Loucy (cell line): ENCODE results near the gene DACH1.
A peak's percentile ranks its signal among the peaks of the same experiment; 100 is the strongest.

Experiments
- H2AFZ ChIP-seq: fragments of 200-600 bp; sonication (generic); 2 replicates; pipeline ENCODE4 v1.6.0; 2016; ENCODE audit warnings: antibody characterized with exemption, mild to moderate bottlenecking, low read length, moderate library complexity
- H3F3A ChIP-seq: fragments of 200-600 bp; 2 replicates; pipeline ENCODE4 v1.6.0; 2016; ENCODE audit warnings: antibody characterized with exemption, low read depth, mild to moderate bottlenecking
- H3K27me3 ChIP-seq: fragments of 200-600 bp; sonication (generic); 2 replicates; pipeline ENCODE4 v1.6.1; 2014; ENCODE audit warnings: low read length, mild to moderate bottlenecking; ENCODE audit not compliant: insufficient read depth, poor library complexity, severe bottlenecking
- H3K36me3 ChIP-seq: fragments of 200-600 bp; sonication (generic); 2 replicates; pipeline ENCODE4 v1.6.1; 2016; ENCODE audit warnings: low read length; ENCODE audit not compliant: insufficient read depth
- H3K4me1 ChIP-seq: fragments of 200-600 bp; sonication (generic); 2 replicates; pipeline ENCODE4 v1.5.1; 2014; ENCODE audit warnings: low read length, mild to moderate bottlenecking; ENCODE audit not compliant: insufficient read depth, poor library complexity, severe bottlenecking
- H3K4me2 ChIP-seq: fragments of 200-600 bp; sonication (generic); 2 replicates; pipeline ENCODE4 v1.6.0; 2014; ENCODE audit warnings: antibody characterized with exemption, low read length, low read depth, mild to moderate bottlenecking; ENCODE audit not compliant: poor library complexity, severe bottlenecking
- H3K4me3 ChIP-seq: fragments of 200-600 bp; sonication (generic); 2 replicates; pipeline ENCODE4 v1.5.1; 2014; ENCODE audit warnings: low read length, mild to moderate bottlenecking, mixed read lengths; ENCODE audit not compliant: poor library complexity, severe bottlenecking
- H3K79me2 ChIP-seq: fragments of 200-600 bp; sonication (generic); 2 replicates; pipeline ENCODE4 v1.6.1; 2014; ENCODE audit warnings: low read length; ENCODE audit not compliant: insufficient read depth
- H3K9ac ChIP-seq: fragments of 200-600 bp; sonication (generic); 2 replicates; pipeline ENCODE4 v1.6.0; 2014; ENCODE audit warnings: mild to moderate bottlenecking, low read depth, low read length, moderate library complexity; ENCODE audit not compliant: poor library complexity, severe bottlenecking
- H3K9me2 ChIP-seq: fragments of 200-600 bp; sonication (generic); replicated peaks from 2 replicates; pipeline ENCODE4 v1.6.1; 2016; ENCODE audit warnings: low read depth, low read length, mixed read lengths
- H3K9me3 ChIP-seq: fragments of 200-600 bp; sonication (generic); 2 replicates; pipeline ENCODE4 v1.6.1; 2014; ENCODE audit warnings: mild to moderate bottlenecking, antibody characterized with exemption, low read length, low read depth; ENCODE audit not compliant: insufficient read depth
- H4K20me1 ChIP-seq: fragments of 200-600 bp; sonication (generic); 2 replicates; pipeline ENCODE4 v1.6.0; 2014; ENCODE audit warnings: antibody characterized with exemption, low read length, mild to moderate bottlenecking; ENCODE audit not compliant: insufficient read depth, poor library complexity, severe bottlenecking
- EZH2phosphoT487 ChIP-seq: fragments of 200-600 bp; IDR thresholded peaks from 2 replicates; pipeline ENCODE4 v1.6.1; 2018; ENCODE audit warnings: antibody characterized with exemption, mild to moderate bottlenecking, moderate library complexity, borderline replicate concordance
- TF ChIP-seq, protein P1 (sequence below): fragments of 200-600 bp; sonication (generic); conservative IDR thresholded peaks from 2 replicates; pipeline ENCODE4 v1.5.1; 2014; ENCODE audit warnings: mild to moderate bottlenecking, antibody characterized with exemption, low read length

The DACH1 gene

DNA sequence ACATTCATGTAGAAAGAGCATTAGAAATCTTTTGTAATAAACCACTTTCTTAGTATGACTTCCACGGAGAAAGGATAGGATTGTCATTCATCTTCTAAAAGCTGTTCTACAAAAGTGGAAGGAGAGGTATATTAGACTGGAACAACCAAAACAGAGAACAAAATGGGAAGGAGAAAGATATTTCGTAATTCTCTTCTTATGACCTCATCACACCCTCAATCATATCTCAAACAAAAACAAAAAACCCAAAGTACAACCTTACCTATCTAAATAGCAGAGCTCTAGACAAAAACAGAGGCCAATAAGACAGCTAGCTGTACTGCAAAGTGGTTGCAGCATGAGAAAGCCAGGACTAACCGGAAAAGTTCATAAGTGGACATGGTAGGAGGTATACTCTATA, 46.3 kb downstream of the DACH1 start:
- Histone ChIP-seq H3F3A (no peaks in the 10 kb centered on the region), H3K9me3 (no peaks in the 10 kb centered on the region), H3K27me3 (no peaks in the 10 kb centered on the region), H4K20me1 (no peaks in the 10 kb centered on the region), H3K4me1 (peaks cover 7% of the 10 kb centered on the region), H3K9ac (no peak overlapping the region), H3K4me2 (no peak overlapping the region), H3K79me2 (no peaks in the 10 kb centered on the region), H3K36me3 (no peaks in the 10 kb centered on the region), H3K4me3 (no peak overlapping the region), H2AFZ (no peak overlapping the region), H3K9me2 (no peaks in the 10 kb centered on the region)
- TF ChIP-seq, protein P1, sequence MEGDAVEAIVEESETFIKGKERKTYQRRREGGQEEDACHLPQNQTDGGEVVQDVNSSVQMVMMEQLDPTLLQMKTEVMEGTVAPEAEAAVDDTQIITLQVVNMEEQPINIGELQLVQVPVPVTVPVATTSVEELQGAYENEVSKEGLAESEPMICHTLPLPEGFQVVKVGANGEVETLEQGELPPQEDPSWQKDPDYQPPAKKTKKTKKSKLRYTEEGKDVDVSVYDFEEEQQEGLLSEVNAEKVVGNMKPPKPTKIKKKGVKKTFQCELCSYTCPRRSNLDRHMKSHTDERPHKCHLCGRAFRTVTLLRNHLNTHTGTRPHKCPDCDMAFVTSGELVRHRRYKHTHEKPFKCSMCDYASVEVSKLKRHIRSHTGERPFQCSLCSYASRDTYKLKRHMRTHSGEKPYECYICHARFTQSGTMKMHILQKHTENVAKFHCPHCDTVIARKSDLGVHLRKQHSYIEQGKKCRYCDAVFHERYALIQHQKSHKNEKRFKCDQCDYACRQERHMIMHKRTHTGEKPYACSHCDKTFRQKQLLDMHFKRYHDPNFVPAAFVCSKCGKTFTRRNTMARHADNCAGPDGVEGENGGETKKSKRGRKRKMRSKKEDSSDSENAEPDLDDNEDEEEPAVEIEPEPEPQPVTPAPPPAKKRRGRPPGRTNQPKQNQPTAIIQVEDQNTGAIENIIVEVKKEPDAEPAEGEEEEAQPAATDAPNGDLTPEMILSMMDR = no peak
- TF ChIP-seq EZH2phosphoT487 = no peak

DNA sequence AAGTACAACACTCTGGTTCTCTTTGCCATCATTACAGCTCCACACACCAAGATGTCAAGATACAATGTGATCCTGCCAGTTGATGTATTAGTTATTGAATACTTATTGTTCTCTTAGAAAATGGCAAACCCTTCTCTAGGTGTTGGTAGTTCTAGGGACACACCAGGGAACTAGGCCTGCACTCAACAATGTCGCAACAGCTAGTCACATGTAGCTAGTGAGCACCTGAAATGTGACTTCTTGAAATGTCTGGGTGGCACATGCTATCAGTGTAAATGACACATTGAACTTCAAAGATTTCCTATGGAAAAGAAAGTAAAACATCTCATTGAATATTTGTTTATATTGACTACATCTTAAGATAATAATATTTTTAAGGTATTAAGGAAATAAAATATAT, 49.7 kb downstream of the DACH1 start:
- Histone ChIP-seq H3K27me3 (no peaks in the 10 kb centered on the region), H3K4me3 (no peak overlapping the region)
- TF ChIP-seq EZH2phosphoT487 = no peak
- TF ChIP-seq, protein P1 = no peak

DNA sequence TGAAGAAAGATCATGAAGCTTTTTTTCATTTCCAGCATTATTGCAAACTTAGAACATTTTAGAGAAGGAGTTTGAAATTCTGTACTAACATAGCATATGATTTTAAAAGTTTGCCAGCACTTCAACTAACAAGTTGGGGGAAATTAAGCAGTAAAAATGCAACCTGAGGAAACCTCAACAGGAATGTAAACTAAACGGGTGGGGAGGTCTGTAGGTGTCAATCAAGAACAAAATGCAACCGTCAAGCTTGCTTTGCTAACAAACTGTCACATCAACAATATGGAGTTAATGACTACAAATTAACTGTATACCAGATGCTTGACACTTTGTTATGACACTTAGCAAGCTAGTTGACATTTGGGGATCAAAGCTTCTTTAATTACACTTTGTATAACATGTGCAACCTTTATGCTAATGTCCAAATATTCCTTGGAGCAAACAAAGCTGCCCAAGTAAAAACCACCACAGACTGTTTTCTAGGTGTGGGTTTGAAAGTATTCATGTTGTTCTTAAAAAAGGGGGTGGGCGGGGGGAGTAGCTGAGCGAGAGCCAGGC, 52.1 kb downstream of the DACH1 start:
- no peaks in the 10 kb centered on the region; the same call in 1 of the 2 replicates for H3K36me3 ChIP-seq
- H3F3A ChIP-seq = no peaks in the 10 kb centered on the region
- H3K27me3 ChIP-seq = no peaks in the 10 kb centered on the region
- H4K20me1 ChIP-seq = no peaks in the 10 kb centered on the region
- H3K9me2 ChIP-seq = no peaks in the 10 kb centered on the region
- no peak overlapping the region for H3K9ac ChIP-seq
- no peak for TF ChIP-seq EZH2phosphoT487
- TF ChIP-seq, protein P1 = no peak
- no peak overlapping the region for H3K4me2 ChIP-seq
- H3K4me3 ChIP-seq = no peak overlapping the region
- H3K9me3 ChIP-seq = no peaks in the 10 kb centered on the region
- H2AFZ ChIP-seq = peak overlapping the region; percentile 38
- H3K79me2 ChIP-seq = no peaks in the 10 kb centered on the region
- H3K4me1 ChIP-seq = peaks cover 15% of the 10 kb centered on the region

More for the DNA sequence above, 49.7 kb downstream of the DACH1 start:
- Histone ChIP-seq H3K4me2 (no peak overlapping the region), H3K9me2 (no peaks in the 10 kb centered on the region), H3K4me1 (peaks cover 15% of the 10 kb centered on the region), H3K9me3 (no peaks in the 10 kb centered on the region), H2AFZ (no peak overlapping the region), H4K20me1 (no peaks in the 10 kb centered on the region), H3K9ac (no peak overlapping the region), H3K79me2 (no peaks in the 10 kb centered on the region), H3K36me3 (no peaks in the 10 kb centered on the region), H3F3A (no peaks in the 10 kb centered on the region)
